ENCODE measurements around the gene ZFP62.

The ZFP62 gene

GRCh38 chr5:180804129-180804618, 56.9 kb downstream of the ZFP62 start:
- TF ChIP-seq TEAD4 (IDR thresholded peaks at IDR 0.05): no peak

- TF ChIP-seq EGR1 (IDR thresholded peaks at IDR 0.05): no peak
- no peak for TF ChIP-seq ZBTB7A (IDR thresholded peaks at IDR 0.05; ENCODE audit: low read depth)
- no peak for TF ChIP-seq EP300 (IDR thresholded peaks at IDR 0.05; ENCODE audit: borderline replicate concordance)
Observed at GRCh38 chr5:180803181-180804128, 57.6 kb downstream of the ZFP62 start.

GRCh38 chr5:180802325-180803180, 58.5 kb downstream of the ZFP62 start, which contains the start of gene MGAT1:
TSS of gene MGAT1 (minus strand) at chr5:180802806. CDS start at chr5:180792971, 9,835 bp downstream.
- peak; percentile 22; the same call in 1 of the 2 replicates for TF ChIP-seq TEAD4 (IDR thresholded peaks at IDR 0.05)
- 0 out of 2 replicates have a peak, but pooled peaks have one; percentile 45 for TF ChIP-seq MAX (IDR thresholded peaks at IDR 0.05)
- TF ChIP-seq EP300 (IDR thresholded peaks at IDR 0.05; ENCODE audit: borderline replicate concordance): no peak
- TF ChIP-seq USF1 (IDR thresholded peaks at IDR 0.05): no peak
- TF ChIP-seq CREB1 (IDR thresholded peaks at IDR 0.05; ENCODE audit: low read depth): no peak
- TF ChIP-seq CEBPB (IDR thresholded peaks at IDR 0.05): peak; percentile 89
- no peak for TF ChIP-seq RAD21 (IDR thresholded peaks at IDR 0.05; ENCODE audit: low read depth)
- TF ChIP-seq REST (IDR thresholded peaks at IDR 0.05; ENCODE audit: low read depth): no peak
- no peak for TF ChIP-seq FOXM1 (IDR thresholded peaks at IDR 0.05; ENCODE audit: borderline replicate concordance, low read depth)
- TF ChIP-seq ZBTB7A (IDR thresholded peaks at IDR 0.05; ENCODE audit: low read depth): no peak; the same call in 1 of the 2 replicates
- TF ChIP-seq NFIC (IDR thresholded peaks at IDR 0.05): no peak
- peak; percentile 47 for TF ChIP-seq TCF12 (IDR thresholded peaks at IDR 0.05; ENCODE audit: low read depth)
- TF ChIP-seq TAF1 (IDR thresholded peaks at IDR 0.05; ENCODE audit: low read depth): peak; percentile 71; the same call in 1 of the 2 replicates
- TF ChIP-seq EGR1 (IDR thresholded peaks at IDR 0.05): no peak
- no peak for TF ChIP-seq YY1 (IDR thresholded peaks at IDR 0.05; ENCODE audit: low read depth)

GRCh38 chr5:180801596-180802324, 59.3 kb downstream of the ZFP62 start:
- TF ChIP-seq NFIC (IDR thresholded peaks at IDR 0.05) (no peak), USF1 (IDR thresholded peaks at IDR 0.05) (no peak), TEAD4 (IDR thresholded peaks at IDR 0.05) (no peak), EGR1 (IDR thresholded peaks at IDR 0.05) (no peak), REST (IDR thresholded peaks at IDR 0.05; ENCODE audit: low read depth) (no peak), CEBPB (IDR thresholded peaks at IDR 0.05) (no peak), ZBTB7A (IDR thresholded peaks at IDR 0.05; ENCODE audit: low read depth) (no peak), RAD21 (IDR thresholded peaks at IDR 0.05; ENCODE audit: low read depth) (no peak)
